ENCODE measurements around the gene HSBP1L1. TPM values are rescaled to one million over a fixed set of nuclear protein-coding genes. Genes with fewer than 3 reads are reported as not detected.
"Not testable (repeated sequence)": the region's sequence is repeated elsewhere in the genome, so short reads cannot be mapped to it uniquely, and the experiment has no call there.

Gene HSBP1L1
- total RNA-seq, 1 donor = 22.0 TPM

- DNase-seq (ENCODE audit: low read depth) = no peak
- no peak for TF ChIP-seq CTCF (IDR thresholded peaks at IDR 0.05; ENCODE audit: insufficient read depth, low read depth, low read length)
- no peak overlapping the region for H3K4me3 ChIP-seq (ENCODE audit: low read depth, low read length)
Observed at GRCh38 chr18:79953971-79954651, 10.3 kb upstream of the HSBP1L1 start.

- no peak overlapping the region for H3K4me3 ChIP-seq (ENCODE audit: low read depth, low read length)
- no peak for TF ChIP-seq CTCF (IDR thresholded peaks at IDR 0.05; ENCODE audit: insufficient read depth, low read depth, low read length)
- no peak for DNase-seq (ENCODE audit: low read depth)
Observed at GRCh38 chr18:79954791-79955190, 9.7 kb upstream of the HSBP1L1 start.

GRCh38 chr18:79955302-79956075 lies 9.0 kb upstream of the HSBP1L1 start:
- no peak for TF ChIP-seq CTCF (IDR thresholded peaks at IDR 0.05; ENCODE audit: insufficient read depth, low read depth, low read length)
- H3K4me3 ChIP-seq (ENCODE audit: low read depth, low read length) = no peak overlapping the region
- peak; percentile 64 for DNase-seq (ENCODE audit: low read depth)

- no peak for DNase-seq (ENCODE audit: low read depth)
- no peak overlapping the region for H3K4me3 ChIP-seq (ENCODE audit: low read depth, low read length)
- no peak for TF ChIP-seq CTCF (IDR thresholded peaks at IDR 0.05; ENCODE audit: insufficient read depth, low read depth, low read length)
Observed at GRCh38 chr18:79956276-79956675, 8.2 kb upstream of the HSBP1L1 start.

GRCh38 chr18:79958981-79959380 lies 5.5 kb upstream of the HSBP1L1 start:
- TF ChIP-seq CTCF (IDR thresholded peaks at IDR 0.05; ENCODE audit: insufficient read depth, low read depth, low read length) = no peak
- DNase-seq (ENCODE audit: low read depth) = no peak
- H3K4me3 ChIP-seq (ENCODE audit: low read depth, low read length) = no peak overlapping the region

- peak; percentile 79 for DNase-seq (ENCODE audit: low read depth)
- H3K4me3 ChIP-seq (ENCODE audit: low read depth, low read length) = not testable (repeated sequence)
Observed at GRCh38 chr18:79960161-79960801, 4.2 kb upstream of the HSBP1L1 start.

GRCh38 chr18:79960921-79961526 lies 3.4 kb upstream of the HSBP1L1 start:
- no peak for DNase-seq (ENCODE audit: low read depth)
- no peak for TF ChIP-seq CTCF (IDR thresholded peaks at IDR 0.05; ENCODE audit: insufficient read depth, low read depth, low read length)
- no peak overlapping the region for H3K4me3 ChIP-seq (ENCODE audit: low read depth, low read length)
